ENCODE measurements around the gene GLB1L.
A peak's percentile ranks its signal among the peaks of the same experiment; 100 is the strongest.

Gene GLB1L

GRCh38 chr2:219220652-219221402, 24.4 kb downstream of the GLB1L start:
- no peak for DNase-seq

- DNase-seq = no peak
These were observed 25.3 kb downstream of the GLB1L start for GRCh38 chr2:219219784-219220532.

- peak; percentile 83 to 86 for DNase-seq
These were observed 26.2 kb downstream of the GLB1L start, which contains the start of gene ABCB6 for GRCh38 chr2:219218732-219219701. Gene ABCB6 (minus strand): TSS chr2:219218958. CDS start chr2:219218673, 285 bp downstream.

- DNase-seq = no peak
These were observed 27.0 kb downstream of the GLB1L start for GRCh38 chr2:219218217-219218731.

- DNase-seq = no peak
These were observed 28.7 kb downstream of the GLB1L start for GRCh38 chr2:219216535-219216915.

GRCh38 chr2:219215871-219216534, 29.2 kb downstream of the GLB1L start:
- no peak for DNase-seq

GRCh38 chr2:219214786-219215185, 30.5 kb downstream of the GLB1L start:
- no peak for DNase-seq

- no peak for DNase-seq
These were observed 31.1 kb downstream of the GLB1L start for GRCh38 chr2:219214141-219214540.

GRCh38 chr2:219213486-219214071, 31.7 kb downstream of the GLB1L start:
- DNase-seq = no peak

- DNase-seq = no peak
These were observed 32.2 kb downstream of the GLB1L start for GRCh38 chr2:219213026-219213415.

GRCh38 chr2:219210886-219211362, 34.3 kb downstream of the GLB1L start:
- DNase-seq = no peak

- DNase-seq = no peak
These were observed 34.9 kb downstream of the GLB1L start for GRCh38 chr2:219210196-219210885.

- DNase-seq = no peak
These were observed 35.7 kb downstream of the GLB1L start for GRCh38 chr2:219209236-219210195.

- DNase-seq = no peak
These were observed 37.1 kb downstream of the GLB1L start for GRCh38 chr2:219207884-219208740.

GRCh38 chr2:219207134-219207883, 37.9 kb downstream of the GLB1L start:
- DNase-seq = no peak

GRCh38 chr2:219206328-219207133, 38.7 kb downstream of the GLB1L start, which contains the start of gene ZFAND2B:
Gene ZFAND2B (plus strand): TSS chr2:219206782. CDS start chr2:219206988, 206 bp downstream.
- DNase-seq = peak; percentile 89 to 91

GRCh38 chr2:219205981-219206327, 39.3 kb downstream of the GLB1L start:
- DNase-seq = no peak

All from activated CD4-positive, alpha-beta T cell treated with anti-CD3 and anti-CD28 coated beads, Interleukin-2, amount 50 U/mL, for 4 hours (primary cell).